ENCODE measurements around the gene PTPN20.

The PTPN20 gene

DNA sequence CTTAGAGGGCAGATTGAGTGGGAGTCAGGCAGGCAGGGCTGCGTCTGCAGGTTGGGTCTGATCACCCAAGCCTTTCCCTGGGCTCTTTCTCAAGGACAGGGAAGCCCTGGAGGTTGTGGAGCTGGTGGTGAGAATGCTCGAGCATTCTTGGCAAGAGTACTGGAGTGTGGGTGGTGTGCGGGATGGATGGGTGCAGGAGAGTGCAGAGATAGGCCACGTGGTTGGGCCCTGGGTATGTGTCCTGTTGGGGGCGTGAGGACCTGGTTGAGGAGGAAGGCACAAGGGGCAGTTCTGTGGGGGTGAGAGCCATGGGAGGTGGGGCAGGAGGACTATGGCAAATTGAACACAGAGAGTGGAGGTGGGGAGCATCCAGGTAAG is 135.9 kb downstream of the PTPN20 start:
- H3K27ac ChIP-seq (ENCODE audit: low read depth, low read length), result no peak overlapping the region
- H3K27me3 ChIP-seq (ENCODE audit: control insufficient read depth, insufficient read depth, low read length), result no peaks in the 10 kb centered on the region
- H3K4me3 ChIP-seq (ENCODE audit: low read depth, low read length), result no peak overlapping the region
- H3K4me1 ChIP-seq (ENCODE audit: control insufficient read depth, insufficient read depth, low read length), result no peaks in the 10 kb centered on the region
- no peaks in the 10 kb centered on the region for H3K36me3 ChIP-seq (ENCODE audit: control insufficient read depth, insufficient read depth, low read length)
- H3K9me3 ChIP-seq (ENCODE audit: control insufficient read depth, insufficient read depth, low read length), result no peaks in the 10 kb centered on the region
- H3K9ac ChIP-seq (ENCODE audit: low read depth, low read length), result no peak overlapping the region

DNA sequence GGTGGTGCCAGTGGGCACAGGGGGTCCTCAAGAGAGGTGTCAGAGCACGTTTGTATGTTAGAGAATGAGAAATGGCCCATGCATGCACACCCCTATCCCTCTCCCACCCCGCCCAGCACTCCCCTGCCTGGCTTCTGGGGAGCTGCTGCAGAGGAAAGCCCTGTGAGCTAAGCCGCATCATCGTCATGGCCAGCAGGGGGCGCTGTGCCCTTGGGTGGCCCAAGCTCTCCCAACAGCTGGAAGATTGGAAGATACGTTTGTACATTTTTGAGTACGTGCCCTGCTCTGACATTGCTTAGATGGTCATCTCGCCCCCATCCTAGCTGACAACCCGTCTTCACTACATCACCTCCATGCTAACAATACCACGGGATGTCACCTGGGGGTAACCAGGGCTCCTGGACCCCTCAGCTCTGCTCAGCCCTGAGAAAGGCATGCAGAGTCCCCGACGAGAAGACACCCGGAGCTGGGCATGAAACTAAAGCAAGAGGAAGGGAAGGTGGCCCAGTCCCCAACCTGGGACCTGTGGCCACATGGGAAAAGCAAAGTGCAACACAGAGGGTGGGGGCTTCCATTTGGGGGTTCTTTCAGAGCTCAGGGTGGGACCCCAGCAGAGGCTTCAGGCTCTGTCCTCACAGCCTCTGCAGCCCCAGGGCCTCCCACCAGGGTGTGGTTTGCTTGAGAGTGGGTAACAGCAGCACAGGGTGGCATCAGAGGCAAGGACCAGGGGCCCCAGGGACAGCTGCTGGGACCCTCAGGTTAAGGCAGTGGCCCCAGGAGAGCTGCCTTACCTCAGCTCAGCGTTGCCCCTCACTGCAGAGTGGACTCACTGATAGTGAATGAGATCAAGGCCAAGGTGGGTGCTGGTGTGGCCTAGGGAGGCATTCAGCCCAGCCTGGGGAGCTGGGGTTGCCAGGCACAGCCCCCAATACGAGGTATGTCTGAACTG is 136.6 kb downstream of the PTPN20 start:
- Histone ChIP-seq H3K9me3 (ENCODE audit: control insufficient read depth, insufficient read depth, low read length) (no peaks in the 10 kb centered on the region), H3K27ac (ENCODE audit: low read depth, low read length) (no peak overlapping the region), H3K9ac (ENCODE audit: low read depth, low read length) (no peak overlapping the region), H3K4me3 (ENCODE audit: low read depth, low read length) (no peak overlapping the region), H3K4me1 (ENCODE audit: control insufficient read depth, insufficient read depth, low read length) (no peaks in the 10 kb centered on the region), H3K36me3 (ENCODE audit: control insufficient read depth, insufficient read depth, low read length) (no peaks in the 10 kb centered on the region), H3K27me3 (ENCODE audit: control insufficient read depth, insufficient read depth, low read length) (no peaks in the 10 kb centered on the region)

DNA sequence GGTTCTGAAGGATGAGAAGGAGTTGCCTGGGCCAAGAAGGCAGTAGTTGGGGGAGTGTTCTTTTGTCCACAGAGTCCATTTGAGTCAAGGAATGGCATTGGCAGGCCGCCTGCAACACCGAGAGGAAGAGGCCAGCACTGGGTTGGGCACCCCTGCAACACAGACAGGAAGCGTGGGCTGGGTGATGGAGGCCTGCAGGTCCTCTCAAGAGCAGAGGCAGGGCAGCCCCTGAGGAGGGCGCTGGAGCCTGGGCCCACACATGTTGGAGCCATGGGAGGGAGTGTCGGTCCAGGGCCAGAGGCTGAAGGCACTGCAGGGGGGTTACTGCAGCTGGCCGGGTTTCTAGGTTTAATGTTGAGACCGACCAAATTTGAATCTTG is 137.3 kb downstream of the PTPN20 start:
- H3K27ac ChIP-seq (ENCODE audit: low read depth, low read length), result no peak overlapping the region
- no peaks in the 10 kb centered on the region for H3K27me3 ChIP-seq (ENCODE audit: control insufficient read depth, insufficient read depth, low read length)
- H3K4me1 ChIP-seq (ENCODE audit: control insufficient read depth, insufficient read depth, low read length), result no peaks in the 10 kb centered on the region
- H3K9me3 ChIP-seq (ENCODE audit: control insufficient read depth, insufficient read depth, low read length), result no peaks in the 10 kb centered on the region
- H3K9ac ChIP-seq (ENCODE audit: low read depth, low read length), result no peak overlapping the region
- no peak overlapping the region for H3K4me3 ChIP-seq (ENCODE audit: low read depth, low read length)
- H3K36me3 ChIP-seq (ENCODE audit: control insufficient read depth, insufficient read depth, low read length), result no peaks in the 10 kb centered on the region

DNA sequence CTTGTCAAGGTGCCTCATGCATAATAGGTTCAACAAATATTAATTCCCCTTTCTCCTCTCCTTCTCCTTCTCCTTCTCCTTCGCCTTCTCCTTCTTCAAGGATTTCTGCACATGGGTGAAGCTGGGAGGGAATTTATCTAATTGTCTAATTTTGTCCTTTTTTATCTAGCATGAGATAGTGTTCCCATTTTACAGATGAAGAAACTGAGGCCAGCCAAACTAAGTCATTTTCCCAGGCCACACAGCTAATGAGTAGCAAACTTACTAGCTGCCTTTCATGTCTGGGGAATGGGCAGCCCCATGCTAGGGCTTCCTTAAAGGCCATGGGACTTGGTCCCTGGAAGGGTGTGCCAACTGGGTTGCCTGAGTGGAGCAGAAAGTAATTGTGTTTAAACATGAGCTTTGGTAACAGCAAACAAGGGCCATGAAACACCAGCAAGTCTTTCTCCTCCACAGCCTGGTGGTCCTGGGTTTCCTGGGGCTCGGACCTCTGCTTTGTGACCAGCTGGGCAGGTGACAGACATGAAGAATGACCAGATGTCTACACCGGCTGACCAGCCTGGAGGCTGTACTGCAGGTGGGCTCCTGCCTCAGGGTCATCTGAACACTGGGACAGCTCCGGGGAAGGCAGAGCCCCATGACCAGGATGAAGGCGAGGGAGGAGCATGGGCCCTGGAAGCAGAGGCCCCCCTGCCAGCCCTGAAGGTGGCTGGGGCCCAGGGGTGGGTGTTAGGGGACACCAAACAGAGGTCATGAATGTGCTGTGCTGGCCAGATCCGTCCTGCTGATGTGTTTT is 138.0 kb downstream of the PTPN20 start:
- H3K9me3 ChIP-seq (ENCODE audit: control insufficient read depth, insufficient read depth, low read length), result no peaks in the 10 kb centered on the region
- no peak overlapping the region for H3K9ac ChIP-seq (ENCODE audit: low read depth, low read length)
- no peak overlapping the region for H3K27ac ChIP-seq (ENCODE audit: low read depth, low read length)

DNA sequence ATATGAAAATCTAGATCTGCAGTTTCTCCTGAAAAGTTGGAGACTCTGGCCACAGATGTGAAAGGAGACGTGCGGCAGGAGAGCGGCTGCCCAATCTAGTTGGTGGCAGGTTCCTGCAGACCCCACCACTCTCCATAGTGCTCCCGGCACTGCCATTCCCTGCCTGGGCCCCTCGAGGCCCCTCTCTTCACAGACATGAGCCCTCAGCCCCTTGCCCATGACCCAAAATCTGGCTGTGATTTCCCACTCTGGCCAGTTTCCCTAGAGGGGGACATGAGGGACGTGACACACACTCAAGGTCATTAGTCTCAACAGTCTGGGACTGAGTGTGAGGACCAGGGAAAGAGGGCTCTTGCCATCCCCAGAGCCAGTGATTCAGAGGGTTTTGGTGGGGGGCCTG is 138.7 kb downstream of the PTPN20 start:
- H3K36me3 ChIP-seq (ENCODE audit: control insufficient read depth, insufficient read depth, low read length), result no peaks in the 10 kb centered on the region
- no peak overlapping the region for H3K27ac ChIP-seq (ENCODE audit: low read depth, low read length)

More for the DNA sequence above, 138.0 kb downstream of the PTPN20 start:
- Histone ChIP-seq H3K4me1 (ENCODE audit: control insufficient read depth, insufficient read depth, low read length) (no peaks in the 10 kb centered on the region), H3K4me3 (ENCODE audit: low read depth, low read length) (no peak overlapping the region), H3K36me3 (ENCODE audit: control insufficient read depth, insufficient read depth, low read length) (no peaks in the 10 kb centered on the region), H3K27me3 (ENCODE audit: control insufficient read depth, insufficient read depth, low read length) (no peaks in the 10 kb centered on the region)

DNA sequence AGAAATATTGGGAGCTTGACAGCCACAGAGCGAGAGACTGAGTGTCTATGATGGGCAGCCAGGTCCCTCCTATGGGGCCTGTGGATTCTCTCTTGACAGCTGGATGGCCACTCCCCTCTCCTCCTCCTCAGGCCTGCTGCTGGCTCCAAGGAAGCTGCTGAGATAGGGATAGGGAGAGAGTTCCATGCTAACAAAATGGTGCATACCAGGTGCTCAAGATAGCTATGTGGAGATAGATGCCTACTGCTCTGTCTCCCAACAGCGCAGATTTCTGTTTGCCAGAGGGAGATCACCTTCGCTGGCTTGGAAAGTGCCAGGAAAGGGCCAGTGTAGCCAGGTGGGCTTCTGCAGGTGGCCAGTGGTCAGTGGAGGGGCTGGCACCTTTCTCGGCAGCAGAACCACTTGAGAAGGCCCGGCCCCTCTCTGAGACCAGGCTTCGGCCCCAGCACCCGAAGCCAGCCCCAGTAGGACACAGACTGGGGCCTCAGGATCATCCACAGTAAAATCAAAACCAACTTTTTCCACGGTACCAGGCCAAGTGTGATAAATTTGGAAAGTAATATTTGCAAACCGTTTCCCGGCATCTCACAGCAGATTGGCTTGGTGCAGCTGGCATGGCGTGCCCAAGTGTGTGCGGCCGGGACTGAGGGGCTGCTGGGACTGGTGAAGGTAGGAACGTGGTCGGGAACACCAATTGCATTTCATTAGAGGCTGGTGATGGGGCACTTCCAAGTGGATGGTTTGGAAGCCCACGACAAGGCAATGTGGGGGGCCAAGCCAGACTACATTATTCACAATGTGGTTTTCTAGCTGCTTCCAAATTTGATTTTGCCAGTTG is 139.6 kb downstream of the PTPN20 start:
- Histone ChIP-seq H3K9me3 (ENCODE audit: control insufficient read depth, insufficient read depth, low read length) (no peaks in the 10 kb centered on the region), H3K27ac (ENCODE audit: low read depth, low read length) (no peak overlapping the region), H3K9ac (ENCODE audit: low read depth, low read length) (no peak overlapping the region), H3K27me3 (ENCODE audit: control insufficient read depth, insufficient read depth, low read length) (no peaks in the 10 kb centered on the region), H3K4me1 (ENCODE audit: control insufficient read depth, insufficient read depth, low read length) (no peaks in the 10 kb centered on the region), H3K4me3 (ENCODE audit: low read depth, low read length) (no peak overlapping the region), H3K36me3 (ENCODE audit: control insufficient read depth, insufficient read depth, low read length) (no peaks in the 10 kb centered on the region)

More for the DNA sequence above, 138.7 kb downstream of the PTPN20 start:
- H3K9ac ChIP-seq (ENCODE audit: low read depth, low read length), result no peak overlapping the region
- no peaks in the 10 kb centered on the region for H3K4me1 ChIP-seq (ENCODE audit: control insufficient read depth, insufficient read depth, low read length)
- no peak overlapping the region for H3K4me3 ChIP-seq (ENCODE audit: low read depth, low read length)
- H3K9me3 ChIP-seq (ENCODE audit: control insufficient read depth, insufficient read depth, low read length), result no peaks in the 10 kb centered on the region
- no peaks in the 10 kb centered on the region for H3K27me3 ChIP-seq (ENCODE audit: control insufficient read depth, insufficient read depth, low read length)

DNA sequence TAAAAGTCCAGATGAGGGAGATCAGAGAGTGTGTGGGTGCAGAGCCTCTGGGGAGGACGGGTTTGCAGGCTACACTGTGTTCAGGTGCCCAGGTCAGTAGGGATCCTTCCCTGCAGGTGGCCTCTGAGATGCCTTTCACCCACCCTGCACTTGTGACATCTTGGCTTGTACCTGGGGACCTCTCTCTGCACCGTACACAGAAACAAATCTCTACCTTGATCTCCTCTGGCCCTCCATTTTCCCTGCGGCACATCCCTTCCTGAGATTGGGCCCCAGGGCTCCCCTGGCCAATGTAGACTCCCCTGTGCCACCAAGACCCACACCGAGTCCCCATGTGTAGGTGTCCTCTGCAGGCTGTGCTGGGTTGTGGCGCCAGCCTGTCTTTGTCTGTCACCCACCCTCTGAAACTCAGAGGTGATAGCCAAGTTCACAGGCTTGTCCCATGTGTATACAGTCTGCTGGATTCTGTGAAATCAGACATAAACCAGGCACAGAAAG is 140.6 kb downstream of the PTPN20 start:
- H3K9ac ChIP-seq (ENCODE audit: low read depth, low read length), result no peak overlapping the region

More for the DNA sequence above, 140.6 kb downstream of the PTPN20 start:
- no peak overlapping the region for H3K27ac ChIP-seq (ENCODE audit: low read depth, low read length)
- no peaks in the 10 kb centered on the region for H3K27me3 ChIP-seq (ENCODE audit: control insufficient read depth, insufficient read depth, low read length)
- no peaks in the 10 kb centered on the region for H3K9me3 ChIP-seq (ENCODE audit: control insufficient read depth, insufficient read depth, low read length)
- H3K4me1 ChIP-seq (ENCODE audit: control insufficient read depth, insufficient read depth, low read length), result no peaks in the 10 kb centered on the region
- H3K36me3 ChIP-seq (ENCODE audit: control insufficient read depth, insufficient read depth, low read length), result no peaks in the 10 kb centered on the region
- H3K4me3 ChIP-seq (ENCODE audit: low read depth, low read length), result no peak overlapping the region

Data from HUES48 (cell line).